ENCODE data around the gene CLEC3A.

The CLEC3A gene

DNA sequence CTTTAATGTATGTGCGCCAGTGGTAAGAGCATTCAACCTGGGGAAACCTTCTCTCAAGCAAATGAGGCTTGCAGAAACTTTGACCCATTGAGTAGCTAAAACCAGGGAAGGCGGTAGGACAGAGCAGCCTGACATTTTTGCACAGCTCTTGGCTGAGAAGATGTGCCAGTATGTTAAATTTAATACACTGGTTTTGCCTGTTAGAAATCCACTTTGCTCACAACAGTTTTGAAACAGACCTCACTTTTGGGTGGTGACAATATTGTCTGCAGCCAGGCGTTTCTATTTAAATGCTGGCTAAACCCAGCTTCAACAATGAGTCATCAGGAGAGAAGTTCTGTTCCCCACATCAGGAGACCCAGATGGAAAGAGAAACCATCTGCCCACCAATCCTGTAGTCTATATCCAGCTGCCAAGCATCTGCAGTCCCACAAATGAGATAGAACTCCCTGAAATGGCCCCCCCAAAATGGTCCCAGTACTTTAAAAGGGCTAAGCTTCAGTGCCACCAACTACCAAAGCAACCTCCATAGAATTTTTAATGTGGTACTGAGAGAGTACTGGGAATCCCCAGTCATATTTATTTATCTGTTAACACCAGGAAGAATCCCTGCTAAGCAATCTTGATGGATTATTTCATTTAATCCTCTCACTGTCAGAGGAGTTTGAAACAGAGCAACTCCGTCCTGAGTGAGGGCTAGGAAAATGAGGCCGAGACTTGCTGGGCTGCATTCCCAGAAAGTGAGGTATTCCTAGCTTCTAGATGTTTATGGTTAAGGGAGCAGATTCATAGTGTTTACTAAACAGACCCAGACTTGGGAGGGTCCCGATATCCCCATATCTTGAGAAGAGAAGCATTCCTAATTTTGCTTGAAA, 29.0 kb upstream of the CLEC3A start:
- TF ChIP-seq EGR1 (IDR thresholded peaks at IDR 0.05) (no peak), EP300 (IDR thresholded peaks at IDR 0.05; ENCODE audit: borderline replicate concordance) (no peak), FOXM1 (IDR thresholded peaks at IDR 0.05; ENCODE audit: borderline replicate concordance, low read depth) (no peak), TCF12 (IDR thresholded peaks at IDR 0.05; ENCODE audit: low read depth) (no peak), CEBPB (IDR thresholded peaks at IDR 0.05) (no peak), TAF1 (IDR thresholded peaks at IDR 0.05; ENCODE audit: low read depth) (no peak), ZBTB7A (IDR thresholded peaks at IDR 0.05; ENCODE audit: low read depth) (no peak), MAX (IDR thresholded peaks at IDR 0.05) (no peak), YY1 (IDR thresholded peaks at IDR 0.05; ENCODE audit: low read depth) (no peak), NFIC (IDR thresholded peaks at IDR 0.05) (no peak)
- TF ChIP-seq, protein P1, sequence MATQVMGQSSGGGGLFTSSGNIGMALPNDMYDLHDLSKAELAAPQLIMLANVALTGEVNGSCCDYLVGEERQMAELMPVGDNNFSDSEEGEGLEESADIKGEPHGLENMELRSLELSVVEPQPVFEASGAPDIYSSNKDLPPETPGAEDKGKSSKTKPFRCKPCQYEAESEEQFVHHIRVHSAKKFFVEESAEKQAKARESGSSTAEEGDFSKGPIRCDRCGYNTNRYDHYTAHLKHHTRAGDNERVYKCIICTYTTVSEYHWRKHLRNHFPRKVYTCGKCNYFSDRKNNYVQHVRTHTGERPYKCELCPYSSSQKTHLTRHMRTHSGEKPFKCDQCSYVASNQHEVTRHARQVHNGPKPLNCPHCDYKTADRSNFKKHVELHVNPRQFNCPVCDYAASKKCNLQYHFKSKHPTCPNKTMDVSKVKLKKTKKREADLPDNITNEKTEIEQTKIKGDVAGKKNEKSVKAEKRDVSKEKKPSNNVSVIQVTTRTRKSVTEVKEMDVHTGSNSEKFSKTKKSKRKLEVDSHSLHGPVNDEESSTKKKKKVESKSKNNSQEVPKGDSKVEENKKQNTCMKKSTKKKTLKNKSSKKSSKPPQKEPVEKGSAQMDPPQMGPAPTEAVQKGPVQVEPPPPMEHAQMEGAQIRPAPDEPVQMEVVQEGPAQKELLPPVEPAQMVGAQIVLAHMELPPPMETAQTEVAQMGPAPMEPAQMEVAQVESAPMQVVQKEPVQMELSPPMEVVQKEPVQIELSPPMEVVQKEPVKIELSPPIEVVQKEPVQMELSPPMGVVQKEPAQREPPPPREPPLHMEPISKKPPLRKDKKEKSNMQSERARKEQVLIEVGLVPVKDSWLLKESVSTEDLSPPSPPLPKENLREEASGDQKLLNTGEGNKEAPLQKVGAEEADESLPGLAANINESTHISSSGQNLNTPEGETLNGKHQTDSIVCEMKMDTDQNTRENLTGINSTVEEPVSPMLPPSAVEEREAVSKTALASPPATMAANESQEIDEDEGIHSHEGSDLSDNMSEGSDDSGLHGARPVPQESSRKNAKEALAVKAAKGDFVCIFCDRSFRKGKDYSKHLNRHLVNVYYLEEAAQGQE (IDR thresholded peaks at IDR 0.05; ENCODE audit: low read depth), result no peak
- TF ChIP-seq, protein P2, sequence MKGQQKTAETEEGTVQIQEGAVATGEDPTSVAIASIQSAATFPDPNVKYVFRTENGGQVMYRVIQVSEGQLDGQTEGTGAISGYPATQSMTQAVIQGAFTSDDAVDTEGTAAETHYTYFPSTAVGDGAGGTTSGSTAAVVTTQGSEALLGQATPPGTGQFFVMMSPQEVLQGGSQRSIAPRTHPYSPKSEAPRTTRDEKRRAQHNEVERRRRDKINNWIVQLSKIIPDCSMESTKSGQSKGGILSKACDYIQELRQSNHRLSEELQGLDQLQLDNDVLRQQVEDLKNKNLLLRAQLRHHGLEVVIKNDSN (IDR thresholded peaks at IDR 0.05), result no peak

DNA sequence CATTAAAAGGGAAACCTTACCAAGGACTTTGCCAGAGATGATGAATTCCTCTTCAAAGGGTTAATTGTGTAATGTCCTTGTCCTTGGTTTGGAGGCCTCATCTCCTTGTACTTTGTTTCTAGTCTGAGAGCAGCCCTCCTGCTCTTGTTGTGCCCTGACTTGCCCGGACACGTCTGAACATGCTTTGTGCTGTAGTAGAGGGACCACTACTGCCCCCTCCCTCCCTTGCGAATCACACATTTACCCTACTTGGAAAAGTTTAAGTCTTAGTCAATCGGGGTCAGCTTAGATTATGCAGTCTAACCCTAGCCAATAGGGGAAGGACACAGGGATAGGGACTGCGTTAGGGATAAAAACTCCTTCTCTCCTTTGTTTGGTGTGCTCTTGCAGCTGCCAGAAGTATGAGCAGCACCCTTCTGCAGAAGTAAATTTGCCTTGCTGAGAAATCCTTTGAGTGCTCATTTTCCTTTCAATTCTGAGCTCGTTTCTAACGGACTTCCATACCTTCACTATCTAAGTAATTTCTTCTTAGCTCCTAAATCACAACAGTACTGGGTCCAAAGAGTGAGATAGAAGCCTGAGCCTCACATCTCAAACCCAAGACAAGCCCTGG, 26.4 kb upstream of the CLEC3A start:
- no peak for TF ChIP-seq EGR1 (IDR thresholded peaks at IDR 0.05)
- no peak for TF ChIP-seq FOXM1 (IDR thresholded peaks at IDR 0.05; ENCODE audit: borderline replicate concordance, low read depth)
- no peak for TF ChIP-seq EP300 (IDR thresholded peaks at IDR 0.05; ENCODE audit: borderline replicate concordance)

GRCh38 chr16:77998350-77999023, 23.9 kb upstream of the CLEC3A start:
- TF ChIP-seq YY1 (IDR thresholded peaks at IDR 0.05; ENCODE audit: low read depth) (no peak), TAF1 (IDR thresholded peaks at IDR 0.05; ENCODE audit: low read depth) (no peak), EGR1 (IDR thresholded peaks at IDR 0.05) (no peak), RAD21 (IDR thresholded peaks at IDR 0.05; ENCODE audit: low read depth) (no peak), TCF12 (IDR thresholded peaks at IDR 0.05; ENCODE audit: low read depth) (no peak), EP300 (IDR thresholded peaks at IDR 0.05; ENCODE audit: borderline replicate concordance) (no peak), MAX (IDR thresholded peaks at IDR 0.05) (no peak)
- TF ChIP-seq, protein P2 (IDR thresholded peaks at IDR 0.05), result no peak
- TF ChIP-seq, protein P1 (IDR thresholded peaks at IDR 0.05; ENCODE audit: low read depth), result no peak

DNA sequence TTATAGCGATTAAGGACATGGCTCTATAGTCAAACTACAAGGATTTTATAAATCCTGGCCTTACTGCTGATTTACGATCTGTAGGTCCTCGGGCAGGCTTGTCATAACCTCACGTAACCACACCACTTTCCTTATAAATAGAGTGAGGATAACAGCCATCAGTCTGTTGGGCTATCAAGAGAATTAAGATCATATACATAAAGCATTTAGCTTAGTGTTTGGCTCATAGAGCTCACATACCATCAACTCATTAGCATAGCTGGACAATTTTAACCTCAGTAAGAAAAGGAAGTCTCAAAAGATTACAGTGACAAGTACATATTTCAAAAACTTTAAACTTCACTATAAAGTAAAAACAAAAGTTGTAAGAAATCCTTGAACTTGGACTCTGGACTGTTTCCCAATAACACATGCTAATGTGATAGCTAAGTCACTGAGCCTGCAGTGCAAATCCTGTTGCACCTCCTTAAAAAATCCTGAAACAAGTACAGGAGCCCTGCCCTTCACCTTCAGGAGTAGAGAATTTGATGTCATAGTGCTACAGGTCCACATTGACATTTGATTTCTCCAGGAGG, 20.8 kb upstream of the CLEC3A start:
- no peak for TF ChIP-seq MAX (IDR thresholded peaks at IDR 0.05)
- no peak for TF ChIP-seq EGR1 (IDR thresholded peaks at IDR 0.05)
- TF ChIP-seq TAF1 (IDR thresholded peaks at IDR 0.05; ENCODE audit: low read depth), result no peak
- no peak for TF ChIP-seq EP300 (IDR thresholded peaks at IDR 0.05; ENCODE audit: borderline replicate concordance)
- TF ChIP-seq TEAD4 (IDR thresholded peaks at IDR 0.05), result no peak
- TF ChIP-seq CREB1 (IDR thresholded peaks at IDR 0.05; ENCODE audit: low read depth), result no peak
- TF ChIP-seq FOXM1 (IDR thresholded peaks at IDR 0.05; ENCODE audit: borderline replicate concordance, low read depth), result no peak
- TF ChIP-seq, protein P1 (IDR thresholded peaks at IDR 0.05; ENCODE audit: low read depth), result no peak
- TF ChIP-seq, protein P2 (IDR thresholded peaks at IDR 0.05), result no peak

Data from Ishikawa (cell line).